Measurements from ENCODE around the gene FARS2. TPM values are rescaled to one million over a fixed set of nuclear protein-coding genes. Genes with fewer than 3 reads are reported as not detected.

The FARS2 gene
- total RNA-seq, 5 donors from 2014 or later (not counting 1 experiment from before 2014, with no cell fraction given): 17.9 to 24.2 (median 20.3) TPM

GRCh38 chr6:5639193-5639592 lies 377.9 kb downstream of the FARS2 start:
- ChIA-PET CTCF (no interaction called here), POLR2A (no interaction called here)
- Histone ChIP-seq H3K27ac (ENCODE audit: low read length) (no peak overlapping the region), H3K27me3 (replicated peaks in 1 of 2; ENCODE audit: control insufficient read depth in 2 of 2, extremely low read depth in 1 of 2, insufficient read depth in 2 of 2, low read length in 1 of 2) (no peaks in the 10 kb centered on the region), H3K4me3 (ENCODE audit: control insufficient read depth in 1 of 2, extremely low read depth in 1 of 2, low read length in 1 of 2) (no peak overlapping the region), H3K36me3 (ENCODE audit: control insufficient read depth in 2 of 2, extremely low read depth in 1 of 2, insufficient read depth in 1 of 2, low read length in 1 of 2) (peaks cover 0 to 3% of the 10 kb centered on the region in 2 donors), H3K9me3 (no peaks in the 10 kb centered on the region), H3K4me1 (ENCODE audit: control insufficient read depth in 1 of 2, extremely low read depth in 1 of 2, insufficient read depth in 2 of 2, low read length in 2 of 2) (no peaks in the 10 kb centered on the region)
- Mint-ChIP-seq H3K4me3 (no peak overlapping the region), H3K36me3 (peaks cover 59% of the 10 kb centered on the region), H3K4me1 (no peaks in the 10 kb centered on the region), H3K9me3 (peaks cover 0 to 16% (median 9%) of the 10 kb centered on the region in 3 donors), H3K27me3 (no peaks in the 10 kb centered on the region), H3K27ac (no peak overlapping the region)
- no peak for ATAC-seq (replicated peaks in 1 of 4)
- no peak for DNase-seq
- no CpG with 5 or more reads among the region's 2 CpGs for WGBS (ENCODE audit: insufficient coverage)

DNA sequence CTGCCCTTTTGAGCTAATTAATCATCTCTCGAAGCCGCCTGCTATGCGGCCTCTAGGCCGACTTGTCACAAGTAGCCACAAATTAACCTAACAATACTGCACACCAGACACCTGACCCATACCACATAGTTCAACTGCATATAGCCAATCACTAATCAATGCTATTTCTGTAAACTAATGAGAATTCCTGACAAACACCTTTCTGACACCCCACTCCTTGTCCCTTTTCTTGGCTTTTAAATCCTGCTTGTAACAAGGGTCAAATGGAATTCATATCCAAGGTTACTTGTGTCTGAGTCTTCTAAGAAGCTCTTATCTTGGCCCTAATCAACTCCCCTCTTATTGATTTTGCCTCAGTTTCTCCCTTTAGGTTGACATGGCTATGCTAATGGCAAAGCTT lies 379.3 kb downstream of the FARS2 start:
- H3K36me3 ChIP-seq (ENCODE audit: control insufficient read depth in 2 of 2, extremely low read depth in 1 of 2, insufficient read depth in 1 of 2, low read length in 1 of 2): peaks cover 0 to 3% of the 10 kb centered on the region in 2 donors
- H3K27me3 ChIP-seq (replicated peaks in 1 of 2; ENCODE audit: control insufficient read depth in 2 of 2, extremely low read depth in 1 of 2, insufficient read depth in 2 of 2, low read length in 1 of 2): no peaks in the 10 kb centered on the region
- Mint-ChIP-seq H3K27ac (no peak overlapping the region), H3K36me3 (peaks cover 66% of the 10 kb centered on the region), H3K4me1 (no peaks in the 10 kb centered on the region), H3K27me3 (no peaks in the 10 kb centered on the region), H3K4me3 (no peak overlapping the region), H3K9me3 (peaks cover 0 to 16% (median 9%) of the 10 kb centered on the region in 3 donors)
- H3K9me3 ChIP-seq: no peaks in the 10 kb centered on the region
- WGBS (ENCODE audit: insufficient coverage): 100% methylated on average over 4 of the region's 4 CpGs
- DNase-seq (no peak), ATAC-seq (replicated peaks in 1 of 4) (no peak)
- no peak overlapping the region for H3K4me3 ChIP-seq (ENCODE audit: control insufficient read depth in 1 of 2, extremely low read depth in 1 of 2, low read length in 1 of 2)
- CTCF ChIA-PET: no interaction called here
- H3K27ac ChIP-seq (ENCODE audit: low read length): no peak overlapping the region
- no peaks in the 10 kb centered on the region for H3K4me1 ChIP-seq (ENCODE audit: control insufficient read depth in 1 of 2, extremely low read depth in 1 of 2, insufficient read depth in 2 of 2, low read length in 2 of 2)
- POLR2A ChIA-PET: no interaction called here

- no peaks in the 10 kb centered on the region for H3K4me1 Mint-ChIP-seq
- WGBS (ENCODE audit: insufficient coverage): 94% methylated on average over 2 of the region's 4 CpGs
- H3K4me3 Mint-ChIP-seq: no peak overlapping the region
- Histone ChIP-seq H3K27ac (ENCODE audit: low read length) (no peak overlapping the region), H3K36me3 (ENCODE audit: control insufficient read depth in 2 of 2, extremely low read depth in 1 of 2, insufficient read depth in 1 of 2, low read length in 1 of 2) (no peaks in the 10 kb centered on the region), H3K27me3 (replicated peaks in 1 of 2; ENCODE audit: control insufficient read depth in 2 of 2, extremely low read depth in 1 of 2, insufficient read depth in 2 of 2, low read length in 1 of 2) (no peaks in the 10 kb centered on the region), H3K4me1 (ENCODE audit: control insufficient read depth in 1 of 2, extremely low read depth in 1 of 2, insufficient read depth in 2 of 2, low read length in 2 of 2) (no peaks in the 10 kb centered on the region), H3K9me3 (no peaks in the 10 kb centered on the region), H3K4me3 (ENCODE audit: control insufficient read depth in 1 of 2, extremely low read depth in 1 of 2, low read length in 1 of 2) (no peak overlapping the region)
- no peak for DNase-seq
- H3K9me3 Mint-ChIP-seq: peaks cover 0 to 11% (median 9%) of the 10 kb centered on the region in 3 donors
- H3K27me3 Mint-ChIP-seq: no peaks in the 10 kb centered on the region
- CTCF ChIA-PET: interaction anchor here in 1 of 2 donors (0.7 kb wide), 1 partner anchor 29 kb away, joined by 4 read pairs; no protein-coding TSS in a partner anchor
- POLR2A ChIA-PET: no interaction called here
- H3K27ac Mint-ChIP-seq: no peak overlapping the region
- ATAC-seq (replicated peaks in 1 of 4): no peak
- H3K36me3 Mint-ChIP-seq: peaks cover 51% of the 10 kb centered on the region
These were observed 383.3 kb downstream of the FARS2 start for GRCh38 chr6:5644523-5645185.

DNA sequence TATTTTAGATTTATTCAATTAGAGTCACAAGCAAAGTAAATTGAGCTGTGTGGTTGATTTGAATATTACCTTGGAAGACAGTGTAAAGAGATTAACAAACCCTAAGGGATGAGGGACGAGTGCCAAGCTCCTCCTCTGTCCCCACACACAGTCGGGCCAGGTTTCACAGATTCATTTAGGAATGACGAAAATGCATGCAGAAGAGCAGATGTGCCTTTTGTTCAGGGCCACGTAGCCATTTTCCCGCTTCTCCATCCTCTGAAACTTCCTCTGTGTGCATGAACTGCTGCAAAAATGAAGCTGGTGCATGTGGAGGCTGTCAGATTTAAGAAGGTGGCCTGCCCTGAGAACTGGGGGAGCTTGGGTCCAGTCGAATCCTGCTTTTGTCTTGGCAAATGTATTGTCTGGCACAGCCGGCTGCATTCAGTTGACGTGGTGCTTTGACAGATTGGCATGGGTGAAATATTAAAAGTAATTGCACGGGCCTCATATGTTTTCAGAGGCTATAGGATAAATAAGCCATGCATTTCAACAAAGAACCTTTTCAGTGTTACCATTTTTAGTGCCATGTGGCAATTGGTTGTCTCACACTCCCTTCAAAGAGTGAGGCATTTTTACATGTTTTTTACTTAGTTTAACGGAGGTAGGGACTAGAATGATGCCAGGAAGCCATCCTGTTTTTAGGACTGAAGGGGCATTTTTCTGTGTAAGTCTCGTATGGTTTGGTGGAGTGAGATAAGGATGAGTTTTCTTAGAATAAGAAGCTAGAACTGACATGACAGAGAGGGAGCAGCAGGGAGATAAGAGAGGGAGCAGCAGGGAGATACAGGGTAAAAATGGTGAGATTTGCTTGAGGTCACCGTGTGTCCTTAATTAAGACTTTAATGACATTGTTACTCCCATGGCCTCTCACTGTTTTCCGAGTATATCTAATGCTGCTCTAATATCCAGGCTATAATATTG lies 384.3 kb downstream of the FARS2 start:
- 100% methylated on average over 6 of the region's 13 CpGs for WGBS (ENCODE audit: insufficient coverage)
- no peaks in the 10 kb centered on the region for H3K9me3 ChIP-seq
- Mint-ChIP-seq H3K4me1 (no peaks in the 10 kb centered on the region), H3K27ac (no peak overlapping the region), H3K4me3 (no peak overlapping the region), H3K9me3 (peaks cover 0 to 4% (median 4%) of the 10 kb centered on the region in 3 donors), H3K27me3 (no peaks in the 10 kb centered on the region), H3K36me3 (peaks cover 41% of the 10 kb centered on the region)
- no peaks in the 10 kb centered on the region for H3K36me3 ChIP-seq (ENCODE audit: control insufficient read depth in 2 of 2, extremely low read depth in 1 of 2, insufficient read depth in 1 of 2, low read length in 1 of 2)
- no peak for DNase-seq
- H3K27me3 ChIP-seq (replicated peaks in 1 of 2; ENCODE audit: control insufficient read depth in 2 of 2, extremely low read depth in 1 of 2, insufficient read depth in 2 of 2, low read length in 1 of 2): no peaks in the 10 kb centered on the region
- ChIA-PET POLR2A (no interaction called here), CTCF (no interaction called here)
- H3K4me3 ChIP-seq (ENCODE audit: control insufficient read depth in 1 of 2, extremely low read depth in 1 of 2, low read length in 1 of 2): no peak overlapping the region
- H3K4me1 ChIP-seq (ENCODE audit: control insufficient read depth in 1 of 2, extremely low read depth in 1 of 2, insufficient read depth in 2 of 2, low read length in 2 of 2): no peaks in the 10 kb centered on the region
- ATAC-seq (replicated peaks in 1 of 4): no peak
- no peak overlapping the region for H3K27ac ChIP-seq (ENCODE audit: low read length)

- Histone ChIP-seq H3K9me3 (no peaks in the 10 kb centered on the region), H3K4me3 (ENCODE audit: control insufficient read depth in 1 of 2, extremely low read depth in 1 of 2, low read length in 1 of 2) (no peak overlapping the region), H3K27ac (ENCODE audit: low read length) (no peak overlapping the region), H3K36me3 (ENCODE audit: control insufficient read depth in 2 of 2, extremely low read depth in 1 of 2, insufficient read depth in 1 of 2, low read length in 1 of 2) (peaks cover 2 to 9% of the 10 kb centered on the region in 2 donors), H3K4me1 (ENCODE audit: control insufficient read depth in 1 of 2, extremely low read depth in 1 of 2, insufficient read depth in 2 of 2, low read length in 2 of 2) (no peaks in the 10 kb centered on the region), H3K27me3 (replicated peaks in 1 of 2; ENCODE audit: control insufficient read depth in 2 of 2, extremely low read depth in 1 of 2, insufficient read depth in 2 of 2, low read length in 1 of 2) (no peaks in the 10 kb centered on the region)
- ATAC-seq (replicated peaks in 1 of 4): no peak
- no peak for DNase-seq
- Mint-ChIP-seq H3K4me3 (no peak overlapping the region), H3K36me3 (peaks cover 56% of the 10 kb centered on the region), H3K27me3 (no peaks in the 10 kb centered on the region), H3K27ac (no peak overlapping the region), H3K9me3 (no peaks in the 10 kb centered on the region), H3K4me1 (no peaks in the 10 kb centered on the region)
- ChIA-PET CTCF (no interaction called here), POLR2A (no interaction called here)
- WGBS (ENCODE audit: insufficient coverage): 96% methylated on average over 10 of the region's 17 CpGs
These were observed 391.3 kb downstream of the FARS2 start for GRCh38 chr6:5652406-5653137.

GRCh38 chr6:5653801-5654200 lies 392.5 kb downstream of the FARS2 start:
- Histone ChIP-seq H3K36me3 (ENCODE audit: control insufficient read depth in 2 of 2, extremely low read depth in 1 of 2, insufficient read depth in 1 of 2, low read length in 1 of 2) (peaks cover 2 to 9% of the 10 kb centered on the region in 2 donors), H3K4me3 (ENCODE audit: control insufficient read depth in 1 of 2, extremely low read depth in 1 of 2, low read length in 1 of 2) (no peak overlapping the region), H3K27me3 (replicated peaks in 1 of 2; ENCODE audit: control insufficient read depth in 2 of 2, extremely low read depth in 1 of 2, insufficient read depth in 2 of 2, low read length in 1 of 2) (no peaks in the 10 kb centered on the region), H3K27ac (ENCODE audit: low read length) (no peak overlapping the region), H3K9me3 (no peaks in the 10 kb centered on the region), H3K4me1 (ENCODE audit: control insufficient read depth in 1 of 2, extremely low read depth in 1 of 2, insufficient read depth in 2 of 2, low read length in 2 of 2) (no peaks in the 10 kb centered on the region)
- H3K27me3 Mint-ChIP-seq: no peaks in the 10 kb centered on the region
- 95% methylated on average over 5 of the region's 5 CpGs for WGBS (ENCODE audit: insufficient coverage)
- ATAC-seq (replicated peaks in 1 of 4) (no peak), DNase-seq (no peak)
- no peak overlapping the region for H3K27ac Mint-ChIP-seq
- ChIA-PET CTCF (interaction anchor here (0.5 to 0.7 kb wide), 2 partner anchors 370 to 660 kb away, joined by 3 to 4 read pairs; no protein-coding TSS in a partner anchor), POLR2A (no interaction called here)
- H3K4me1 Mint-ChIP-seq: no peaks in the 10 kb centered on the region
- peaks cover 63% of the 10 kb centered on the region for H3K36me3 Mint-ChIP-seq
- H3K4me3 Mint-ChIP-seq: no peak overlapping the region
- H3K9me3 Mint-ChIP-seq: no peaks in the 10 kb centered on the region
